MM.1S (cell line): ENCODE results near the gene C21orf91.

Experiments used
- DNase-seq: peaks from one replicate; pipeline ENCODE4 v3.0.0-alpha.2; 2015
- H2AFZ ChIP-seq: fragments of 300-600 bp; sonication (generic); 2 replicates; pipeline ENCODE4 v1.6.0; 2016; ENCODE audit warnings: antibody characterized with exemption, low read length
- H3F3A ChIP-seq: fragments of 300-600 bp; sonication (generic); 2 replicates; pipeline ENCODE4 v1.6.1; 2016; ENCODE audit warnings: mild to moderate bottlenecking, antibody characterized with exemption, low read length, moderate library complexity, mixed read lengths; ENCODE audit not compliant: insufficient read depth
- H3K27ac ChIP-seq: fragments of 300-600 bp; sonication (generic); 2 replicates; pipeline ENCODE4 v1.5.1; 2016; ENCODE audit warnings: mild to moderate bottlenecking, low read length
- H3K27me3 ChIP-seq: fragments of 300-600 bp; sonication (generic); replicated peaks from 2 replicates; pipeline ENCODE4 v1.6.0; 2016; ENCODE audit warnings: low read length; ENCODE audit not compliant: insufficient read depth
- H3K36me3 ChIP-seq: fragments of 300-600 bp; sonication (generic); replicated peaks from 2 replicates; pipeline ENCODE4 v1.6.1; 2016; ENCODE audit warnings: mild to moderate bottlenecking, low read length, mixed read lengths; ENCODE audit not compliant: insufficient read depth
- H3K4me1 ChIP-seq: fragments of 300-600 bp; sonication (generic); 2 replicates; pipeline ENCODE4 v1.6.1; 2016; ENCODE audit warnings: low read length, mixed read lengths
- H3K4me2 ChIP-seq: fragments of 300-600 bp; sonication (generic); 2 replicates; pipeline ENCODE4 v1.6.0; 2016; ENCODE audit warnings: low read depth, low read length
- H3K4me3 ChIP-seq: fragments of 300-600 bp; sonication (generic); 2 replicates; pipeline ENCODE4 v1.5.1; 2016; ENCODE audit warnings: low read length, mixed read lengths
- H3K79me2 ChIP-seq: fragments of 300-600 bp; sonication (generic); 2 replicates; pipeline ENCODE4 v1.6.1; 2016; ENCODE audit warnings: mixed run types, low read length, mixed read lengths
- H3K9ac ChIP-seq: fragments of 300-600 bp; sonication (generic); 2 replicates; pipeline ENCODE4 v1.6.1; 2016; ENCODE audit warnings: low read length, mixed read lengths
- H3K9me2 ChIP-seq: fragments of 300-600 bp; sonication (generic); replicated peaks from 2 replicates; pipeline ENCODE4 v1.6.1; 2016; ENCODE audit warnings: mild to moderate bottlenecking, low read length, mixed read lengths; ENCODE audit not compliant: insufficient read depth
- H3K9me3 ChIP-seq: fragments of 300-600 bp; sonication (generic); replicated peaks from 2 replicates; pipeline ENCODE4 v1.6.1; 2016; ENCODE audit warnings: mild to moderate bottlenecking, low read length, mixed read lengths; ENCODE audit not compliant: insufficient read depth
- H4K20me1 ChIP-seq: fragments of 300-600 bp; sonication (generic); 2 replicates; pipeline ENCODE4 v1.6.1; 2016; ENCODE audit warnings: mild to moderate bottlenecking, low read length, moderate library complexity, mixed read lengths; ENCODE audit not compliant: insufficient read depth
- EZH2 ChIP-seq: fragments of 300-600 bp; sonication (generic); optimal IDR thresholded peaks from 2 replicates; pipeline ENCODE3; 2017; ENCODE audit warnings: low read depth, mild to moderate bottlenecking, antibody characterized with exemption, low read length, mixed read lengths
- EZH2phosphoT487 ChIP-seq: fragments of 300-600 bp; sonication (generic); IDR thresholded peaks from 2 replicates; pipeline ENCODE4 v1.6.1; 2018; ENCODE audit warnings: antibody characterized with exemption, low read length
- TF ChIP-seq, protein P1 (sequence below): fragments of 300-600 bp; sonication (generic); IDR thresholded peaks from 2 replicates; pipeline ENCODE4 v1.5.1; 2016; ENCODE audit warnings: antibody characterized with exemption, low read length, mixed read lengths

Gene C21orf91

DNA sequence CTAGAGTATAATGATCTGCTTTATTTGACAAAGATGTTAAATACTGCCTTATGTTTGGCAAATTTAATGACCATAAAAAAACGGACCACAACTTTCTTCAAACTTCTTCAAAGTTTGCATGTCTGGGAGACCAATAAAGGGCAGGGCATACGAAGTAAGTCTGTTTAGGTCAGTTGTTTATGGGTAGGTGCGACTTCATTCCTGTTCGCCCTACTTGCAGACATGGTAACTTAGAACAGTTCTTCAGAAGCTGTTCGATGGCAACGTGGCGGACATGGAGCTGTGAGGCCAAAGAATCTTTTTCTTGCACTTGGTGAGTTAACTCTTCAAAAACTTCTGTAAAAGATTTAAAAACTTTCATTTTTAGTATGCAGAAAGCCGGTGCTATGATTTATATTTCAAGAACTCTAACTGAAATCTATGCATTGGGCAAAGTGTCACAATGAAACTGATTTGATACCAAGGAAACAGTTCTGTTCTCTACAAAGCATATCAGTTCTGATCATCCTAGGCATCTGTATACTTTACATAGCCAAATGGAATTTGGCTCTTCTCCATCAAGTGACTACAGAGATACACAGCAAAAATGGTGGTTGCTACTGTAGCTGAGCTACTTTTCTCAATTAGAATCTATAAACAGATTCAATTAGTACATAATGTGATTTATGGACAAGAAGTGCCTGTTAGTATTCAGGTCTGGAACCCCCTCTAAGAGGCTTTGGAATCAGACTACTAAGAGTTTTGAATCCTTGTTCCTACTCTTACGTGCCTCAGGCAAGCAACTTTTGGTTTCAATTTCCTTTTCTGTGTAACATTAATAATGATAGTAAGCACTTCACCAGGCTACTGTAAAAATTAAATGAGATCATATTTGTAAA lies 25.7 kb downstream of the C21orf91 start:
- H3K36me3 ChIP-seq, result peaks cover 3% of the 10 kb centered on the region; the same call in 1 of the 2 replicates
- H4K20me1 ChIP-seq, result no peaks in the 10 kb centered on the region
- no peaks in the 10 kb centered on the region for H3K9me3 ChIP-seq
- H3K4me3 ChIP-seq, result peak overlapping the region; percentile 47
- H3K4me2 ChIP-seq, result peak overlapping the region; percentile 75
- H2AFZ ChIP-seq, result no peak overlapping the region
- peak; percentile 78 for DNase-seq
- peak overlapping the region; percentile 45; the same call in 1 of the 2 replicates for H3K27ac ChIP-seq
- H3K79me2 ChIP-seq, result peaks cover 83% of the 10 kb centered on the region
- no peak for TF ChIP-seq EZH2
- TF ChIP-seq EZH2phosphoT487, result no peak
- TF ChIP-seq, protein P1, sequence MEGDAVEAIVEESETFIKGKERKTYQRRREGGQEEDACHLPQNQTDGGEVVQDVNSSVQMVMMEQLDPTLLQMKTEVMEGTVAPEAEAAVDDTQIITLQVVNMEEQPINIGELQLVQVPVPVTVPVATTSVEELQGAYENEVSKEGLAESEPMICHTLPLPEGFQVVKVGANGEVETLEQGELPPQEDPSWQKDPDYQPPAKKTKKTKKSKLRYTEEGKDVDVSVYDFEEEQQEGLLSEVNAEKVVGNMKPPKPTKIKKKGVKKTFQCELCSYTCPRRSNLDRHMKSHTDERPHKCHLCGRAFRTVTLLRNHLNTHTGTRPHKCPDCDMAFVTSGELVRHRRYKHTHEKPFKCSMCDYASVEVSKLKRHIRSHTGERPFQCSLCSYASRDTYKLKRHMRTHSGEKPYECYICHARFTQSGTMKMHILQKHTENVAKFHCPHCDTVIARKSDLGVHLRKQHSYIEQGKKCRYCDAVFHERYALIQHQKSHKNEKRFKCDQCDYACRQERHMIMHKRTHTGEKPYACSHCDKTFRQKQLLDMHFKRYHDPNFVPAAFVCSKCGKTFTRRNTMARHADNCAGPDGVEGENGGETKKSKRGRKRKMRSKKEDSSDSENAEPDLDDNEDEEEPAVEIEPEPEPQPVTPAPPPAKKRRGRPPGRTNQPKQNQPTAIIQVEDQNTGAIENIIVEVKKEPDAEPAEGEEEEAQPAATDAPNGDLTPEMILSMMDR, result no peak
- H3K4me1 ChIP-seq, result peaks cover 49% of the 10 kb centered on the region
- H3F3A ChIP-seq, result peaks cover 38% of the 10 kb centered on the region
- H3K27me3 ChIP-seq, result no peaks in the 10 kb centered on the region
- no peaks in the 10 kb centered on the region for H3K9me2 ChIP-seq
- peak overlapping the region; percentile 23; the same call in 1 of the 2 replicates for H3K9ac ChIP-seq

DNA sequence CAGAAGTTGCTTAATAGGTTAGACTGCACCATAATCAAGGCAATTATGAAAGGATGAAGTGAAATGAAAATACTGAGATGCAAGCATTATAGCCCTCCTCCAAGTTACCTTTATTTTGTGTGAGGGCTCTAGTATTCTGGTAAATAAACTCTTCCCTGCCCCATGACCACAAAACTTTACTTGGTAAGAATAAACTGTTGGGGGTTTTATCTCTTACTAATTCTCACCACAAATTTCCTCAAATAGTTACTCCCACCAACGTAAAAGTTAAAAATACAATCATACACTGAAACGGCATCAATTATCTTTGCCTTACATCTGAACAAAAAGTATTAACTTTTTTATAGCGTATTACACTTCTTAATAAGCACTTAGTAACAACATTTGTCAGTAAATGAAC lies 29.5 kb downstream of the C21orf91 start:
- Histone ChIP-seq H3K9me2 (no peaks in the 10 kb centered on the region), H3K4me2 (peak overlapping the region; percentile 83), H3K9ac (peak overlapping the region; percentile 48), H2AFZ (no peak overlapping the region), H3K27me3 (no peaks in the 10 kb centered on the region), H3K79me2 (peaks cover 77% of the 10 kb centered on the region), H3K36me3 (peaks cover 3% of the 10 kb centered on the region), H3K4me1 (peaks cover 63% of the 10 kb centered on the region), H3K9me3 (no peaks in the 10 kb centered on the region), H3K27ac (peak overlapping the region; percentile 82), H4K20me1 (no peaks in the 10 kb centered on the region), H3F3A (peaks cover 58% of the 10 kb centered on the region), H3K4me3 (peak overlapping the region; percentile 48)
- DNase-seq, result peak; percentile 42
- TF ChIP-seq EZH2 (no peak), EZH2phosphoT487 (no peak)
- TF ChIP-seq, protein P1, result no peak

DNA sequence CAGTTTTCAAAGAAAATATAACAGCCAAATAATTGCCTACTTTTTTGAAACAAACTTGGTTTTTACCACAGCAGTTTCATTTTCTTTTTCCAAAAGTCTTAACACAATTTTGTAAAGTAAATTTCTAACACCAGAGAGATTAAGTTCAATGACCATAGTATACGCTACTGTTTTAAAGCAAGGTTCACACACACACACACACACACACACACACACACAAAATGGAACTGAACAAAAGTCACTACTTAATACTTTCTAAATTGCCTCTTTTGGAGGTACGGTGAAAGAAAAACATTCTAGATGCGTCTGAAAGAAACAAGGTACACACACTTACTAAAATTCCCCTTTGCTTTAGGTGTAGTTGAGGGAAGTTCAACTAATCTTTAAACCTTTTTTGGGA lies 30.1 kb downstream of the C21orf91 start:
- TF ChIP-seq, protein P1, result no peak
- TF ChIP-seq EZH2phosphoT487 (no peak), EZH2 (no peak)
- Histone ChIP-seq H4K20me1 (no peaks in the 10 kb centered on the region), H3K79me2 (peaks cover 71% of the 10 kb centered on the region), H3K27me3 (no peaks in the 10 kb centered on the region), H3F3A (peaks cover 58% of the 10 kb centered on the region), H3K4me3 (peak overlapping the region; percentile 48), H3K9ac (peak overlapping the region; percentile 48; the same call in 1 of the 2 replicates), H3K36me3 (peaks cover 3% of the 10 kb centered on the region), H3K9me2 (no peaks in the 10 kb centered on the region), H3K27ac (peak overlapping the region; percentile 82), H3K9me3 (no peaks in the 10 kb centered on the region), H2AFZ (no peak overlapping the region), H3K4me2 (peak overlapping the region; percentile 83), H3K4me1 (peaks cover 62% of the 10 kb centered on the region)
- peak; percentile 50 for DNase-seq
